NCI-H226 (cell line): Measurements from ENCODE around the gene IP6K3.
A peak's percentile ranks its signal among the peaks of the same experiment; 100 is the strongest.

Experiments used
- DNase-seq: peaks from one replicate; pipeline ENCODE4 v3.0.0-alpha.2; 2015

The IP6K3 gene

GRCh38 chr6:33686981-33687975, 59.4 kb downstream of the IP6K3 start:
- no peak for DNase-seq

- no peak for DNase-seq
Observed at GRCh38 chr6:33686225-33686924, 60.3 kb downstream of the IP6K3 start.

- DNase-seq = no peak
Observed at GRCh38 chr6:33685411-33686224, 61.1 kb downstream of the IP6K3 start.

GRCh38 chr6:33684983-33685382, 61.7 kb downstream of the IP6K3 start:
- DNase-seq = no peak

GRCh38 chr6:33684428-33684896, 62.2 kb downstream of the IP6K3 start:
- DNase-seq = no peak

GRCh38 chr6:33683576-33684427, 62.9 kb downstream of the IP6K3 start:
- no peak for DNase-seq

GRCh38 chr6:33683051-33683571, 63.6 kb downstream of the IP6K3 start:
- no peak for DNase-seq

- no peak for DNase-seq
Observed at GRCh38 chr6:33682341-33682740, 64.4 kb downstream of the IP6K3 start.

- DNase-seq = no peak
Observed at GRCh38 chr6:33679761-33680160, 66.9 kb downstream of the IP6K3 start.

GRCh38 chr6:33678932-33679490, 67.7 kb downstream of the IP6K3 start:
- no peak for DNase-seq

- DNase-seq = no peak
Observed at GRCh38 chr6:33678233-33678931, 68.3 kb downstream of the IP6K3 start.

GRCh38 chr6:33677689-33678088, 69.0 kb downstream of the IP6K3 start:
- DNase-seq = no peak

GRCh38 chr6:33677143-33677660, 69.5 kb downstream of the IP6K3 start:
- no peak for DNase-seq

- DNase-seq = no peak
Observed at GRCh38 chr6:33676416-33677142, 70.1 kb downstream of the IP6K3 start.

GRCh38 chr6:33675968-33676367, 70.7 kb downstream of the IP6K3 start:
- no peak for DNase-seq

- DNase-seq = no peak
Observed at GRCh38 chr6:33673851-33674250, 72.9 kb downstream of the IP6K3 start.

- DNase-seq = peak; percentile 93
Observed at GRCh38 chr6:33672808-33673207, 73.9 kb downstream of the IP6K3 start.

- DNase-seq = no peak
Observed at GRCh38 chr6:33671744-33672072, 75.0 kb downstream of the IP6K3 start.
